Endothelial cell of umbilical vein (primary cell): ENCODE results near the gene ASIP. TPM values are rescaled to one million over a fixed set of nuclear protein-coding genes. Genes with fewer than 3 reads are reported as not detected.

Experiments used
- BruUV-seq: library from RNA; stranded (reverse); fragments of 400-500 nt; replicated peaks from 2 replicates; lab custom pipeline; 2021; lab: Mats Ljungman, UMichigan
- CTCF ChIA-PET: fragments of 300-600, 350-600 bp; sonication (Branson Sonifier 250); formaldehyde crosslinking; loops from one replicate; lab custom pipeline; 2021; ENCODE audit warnings: antibody characterized with exemption, inconsistent platforms; lab: Charles Lee
- POLR2A ChIA-PET: fragments of 300-600, 350-600 bp; sonication (Branson Sonifier 250); formaldehyde crosslinking; loops from one replicate; lab custom pipeline; 2021; ENCODE audit warnings: antibody characterized with exemption, inconsistent platforms; lab: Charles Lee
- DNase-seq: peaks from one replicate; pipeline ENCODE4 v3.0.0-alpha.2; 2011; ENCODE audit warnings: low read depth, low spot score
- FAIRE-seq: peaks from 2 replicates; lab custom pipeline; 2011; peaks lifted over from hg19 to GRCh38; lab: Jason Lieb, UNC
- H2AFZ ChIP-seq: 2 replicates; pipeline ENCODE4 v1.6.0; 2012; ENCODE audit warnings: low read depth, low read length, control low read depth, inconsistent platforms
- H3K27ac ChIP-seq: 2 replicates; pipeline ENCODE4 v1.5.1; 2011; ENCODE audit warnings: low read depth, mild to moderate bottlenecking, control low read depth, low read length, moderate library complexity; ENCODE audit not compliant: insufficient read depth
- H3K27me3 ChIP-seq, 2 experiments: 2 replicates each; pipeline versions ENCODE4 v1.6.0 to v1.6.1; 2011; ENCODE audit warnings: low read length in 2 of 2, mixed read lengths in 1 of 2; ENCODE audit not compliant: control insufficient read depth in 2 of 2, insufficient read depth in 2 of 2
- H3K36me3 ChIP-seq, 2 experiments: 2 replicates in 1 of 2; 3 replicates in 1 of 2; pipeline ENCODE4 v1.5.1; 2011; ENCODE audit warnings: low read length in 2 of 2, mild to moderate bottlenecking in 1 of 2, moderate library complexity in 1 of 2; ENCODE audit not compliant: control insufficient read depth in 2 of 2, insufficient read depth in 2 of 2; ENCODE audit errors: extremely low read depth in 1 of 2
- H3K4me1 ChIP-seq: 3 replicates; pipeline ENCODE4 v1.5.1; 2011; ENCODE audit warnings: mild to moderate bottlenecking, low read length; ENCODE audit not compliant: control insufficient read depth, insufficient read depth; ENCODE audit errors: extremely low read depth
- H3K4me2 ChIP-seq: 2 replicates; pipeline ENCODE4 v1.6.1; 2011; ENCODE audit warnings: low read length, control low read depth, mixed read lengths; ENCODE audit not compliant: insufficient read depth
- H3K4me3 ChIP-seq, 3 experiments: fragments of 200-600 bp in 1 of 3; sonication (generic), shearing (Covaris generic) in 1 of 3; replicated peaks in 1 of 3; 2 replicates each; pipeline ENCODE4 v1.5.1; 2011 to 2016; ENCODE audit warnings: control low read depth in 3 of 3, low read length in 3 of 3, mild to moderate bottlenecking in 2 of 3, inconsistent platforms in 1 of 3, low read depth in 1 of 3, moderate library complexity in 1 of 3; ENCODE audit not compliant: insufficient read depth in 1 of 3
- H3K79me2 ChIP-seq: 2 replicates; pipeline ENCODE4 v1.6.0; 2012; ENCODE audit warnings: low read length, inconsistent platforms; ENCODE audit not compliant: control insufficient read depth, insufficient read depth
- H3K9ac ChIP-seq: replicated peaks from 2 replicates; pipeline ENCODE3; 2011; ENCODE audit warnings: low read length, control low read depth; ENCODE audit not compliant: insufficient read depth; ENCODE audit errors: extremely low read depth
- H3K9me1 ChIP-seq: replicated peaks from 3 replicates; pipeline ENCODE4 v1.6.0; 2011; ENCODE audit warnings: mild to moderate bottlenecking, low read length; ENCODE audit not compliant: control insufficient read depth, insufficient read depth; ENCODE audit errors: extremely low read depth
- H3K9me3 ChIP-seq: replicated peaks from 2 replicates; pipeline ENCODE4 v1.5.1; 2012; ENCODE audit warnings: low read length, inconsistent platforms; ENCODE audit not compliant: control insufficient read depth, insufficient read depth
- H4K20me1 ChIP-seq: replicated peaks from 2 replicates; pipeline ENCODE3; 2011; ENCODE audit warnings: mild to moderate bottlenecking, low read length; ENCODE audit not compliant: control insufficient read depth, insufficient read depth; ENCODE audit errors: extremely low read depth
- CTCF ChIP-seq, 2 donors: IDR thresholded peaks; 1 replicate in 1 of 2; 2 replicates in 1 of 2; pipeline ENCODE4 v1.5.1; 2011; ENCODE audit warnings: low read length in 2 of 2, mild to moderate bottlenecking in 2 of 2, moderate library complexity in 2 of 2, control low read depth in 1 of 2, inconsistent platforms in 1 of 2, low read depth in 1 of 2; ENCODE audit not compliant: insufficient read depth in 1 of 2; ENCODE audit errors: extremely low read depth in 1 of 2
- EZH2 ChIP-seq: IDR thresholded peaks from 2 replicates; pipeline ENCODE4 v1.6.1; 2012; ENCODE audit warnings: borderline replicate concordance, low read depth, mild to moderate bottlenecking, moderate library complexity, low read length, inconsistent platforms; ENCODE audit not compliant: severe bottlenecking
- FOS ChIP-seq: IDR thresholded peaks from 2 replicates; pipeline ENCODE4 v1.6.1; 2011; ENCODE audit warnings: mild to moderate bottlenecking, low read length, moderate library complexity, borderline replicate concordance; ENCODE audit not compliant: insufficient read depth
- GATA2 ChIP-seq: IDR thresholded peaks from 2 replicates; pipeline ENCODE4 v1.7.0; 2011; ENCODE audit warnings: low read depth, mild to moderate bottlenecking, moderate library complexity, mixed read lengths, low read length; ENCODE audit not compliant: insufficient read length, insufficient read depth
- JUN ChIP-seq: IDR thresholded peaks from 2 replicates; pipeline ENCODE4 v1.6.1; 2011; ENCODE audit warnings: borderline replicate concordance, low read depth; ENCODE audit not compliant: insufficient read length, insufficient read depth
- MAX ChIP-seq: IDR thresholded peaks from 2 replicates; pipeline ENCODE4 v1.6.1; 2011; ENCODE audit not compliant: insufficient read depth, insufficient read length
- MYC ChIP-seq: IDR thresholded peaks from one replicate; pipeline ENCODE4 v1.6.1; 2011; ENCODE audit warnings: mild to moderate bottlenecking, low read depth, low read length
- POLR2A ChIP-seq: IDR thresholded peaks from 2 replicates; pipeline ENCODE4 v1.6.1; 2012; ENCODE audit warnings: low read depth, mild to moderate bottlenecking, control low read depth, low read length
- POLR2AphosphoS5 ChIP-seq: IDR thresholded peaks from 2 replicates; pipeline ENCODE4 v1.6.1; 2012; ENCODE audit warnings: low read depth, mild to moderate bottlenecking, control low read depth, low read length, moderate library complexity; ENCODE audit not compliant: insufficient read depth
- dilution Hi-C: fragments of 300-500 bp; cut with MboI; formaldehyde crosslinking; loops from one replicate; pipeline ENCODE4 v1.15.0; 2019; ENCODE audit warnings: low sequenced_read_pairs; ENCODE audit not compliant: extremely low pct_ligation_motif_present
- intact Hi-C: fragments of 100-400 bp; cut with micrococcal nuclease; formaldehyde crosslinking; loops from one replicate; pipeline ENCODE4 v1.10.0; 2022
- polyA plus RNA-seq, 4 experiments: library from polyadenylated mRNA; depleted of rRNA in 3 of 4; stranded (reverse) in 3 of 4; unstranded in 1 of 4; fragments of >200 nt; gene quantifications; 2 replicates each; pipeline versions ENCODE4 v1.2.1 to v1.2.3, GENCODE V29; 2011 to 2012; ENCODE audit warnings: missing spikeins in 1 of 4
- total RNA-seq: library from RNA; stranded (reverse); gene quantifications from 2 replicates; pipeline ENCODE4 v1.2.3, GENCODE V29; 2021

The ASIP gene
- total and polyA plus RNA-seq, 2 donors (not counting 3 experiments of a cell fraction or from before 2014, with no cell fraction given) = not detected

- H3K36me3 ChIP-seq = no peaks in the 10 kb centered on the region
- H3K79me2 ChIP-seq = no peaks in the 10 kb centered on the region
- no peak overlapping the region for H3K4me3 ChIP-seq
- no peaks in the 10 kb centered on the region for H3K4me1 ChIP-seq
- FAIRE-seq (no peak), DNase-seq (no peak)
- POLR2A ChIA-PET = no interaction called here
- no peak overlapping the region for H2AFZ ChIP-seq
- no peaks in the 10 kb centered on the region for H3K27me3 ChIP-seq
- dilution Hi-C loops (no loop called here), intact Hi-C loops (no loop called here)
- no peak for TF ChIP-seq MYC
- TF ChIP-seq GATA2 = no peak
- no peak for TF ChIP-seq EZH2
- no peak for TF ChIP-seq MAX
- H3K27ac ChIP-seq = no peak overlapping the region
- H3K9ac ChIP-seq = no peak overlapping the region
- no peaks in the 10 kb centered on the region for H4K20me1 ChIP-seq
- BruUV-seq = no TSS peak
- no peak overlapping the region for H3K4me2 ChIP-seq
- CTCF ChIA-PET = interaction anchor here (0.7 to 2.2 kb wide), 3 partner anchors 18 to 48 kb away, joined by 3 to 8 read pairs (median 3); no protein-coding TSS in a partner anchor
- no peaks in the 10 kb centered on the region for H3K9me1 ChIP-seq
- no peaks in the 10 kb centered on the region for H3K9me3 ChIP-seq
These were observed 32.1 kb upstream of the ASIP start for GRCh38 chr20:34209111-34209510.

GRCh38 chr20:34210271-34210670 lies 31.0 kb upstream of the ASIP start:
- CTCF ChIA-PET = interaction anchor here (1.1 to 2.2 kb wide), 2 partner anchors 19 to 46 kb away, joined by 3 to 8 read pairs; no protein-coding TSS in a partner anchor

More at GRCh38 chr20:34210271-34210670, 31.0 kb upstream of the ASIP start:
- no peak overlapping the region for H3K4me3 ChIP-seq
- H3K9me3 ChIP-seq = no peaks in the 10 kb centered on the region
- H4K20me1 ChIP-seq = no peaks in the 10 kb centered on the region
- POLR2A ChIA-PET = no interaction called here
- FAIRE-seq (no peak), DNase-seq (no peak)
- H3K9me1 ChIP-seq = no peaks in the 10 kb centered on the region
- H3K4me2 ChIP-seq = no peak overlapping the region
- no peaks in the 10 kb centered on the region for H3K79me2 ChIP-seq
- dilution Hi-C loops = no loop called here
- TF ChIP-seq POLR2A (no peak), EZH2 (no peak), POLR2AphosphoS5 (no peak), FOS (no peak), CTCF (IDR thresholded peaks at IDR 0.05; ENCODE audit: extremely low read depth in 1 of 2, insufficient read depth in 1 of 2, low read depth in 1 of 2, low read length in 2 of 2) (no peak), JUN (no peak), MAX (no peak), GATA2 (no peak), MYC (no peak)
- H3K9ac ChIP-seq = no peak overlapping the region
- BruUV-seq = no TSS peak
- H3K36me3 ChIP-seq = no peaks in the 10 kb centered on the region
- H3K27ac ChIP-seq = no peak overlapping the region
- intact Hi-C loops = no loop called here
- H3K27me3 ChIP-seq = no peaks in the 10 kb centered on the region
- H3K4me1 ChIP-seq = no peaks in the 10 kb centered on the region
- H2AFZ ChIP-seq = no peak overlapping the region
